GM12891 (cell line): ENCODE measurements around the gene RRBP1.

Experiments used
- POLR2A ChIP-seq: IDR thresholded peaks from 2 replicates; pipeline ENCODE4 v1.6.1; 2011; ENCODE audit warnings: low read depth, low read length, control low read depth
- POLR2AphosphoS5 ChIP-seq: IDR thresholded peaks from 2 replicates; pipeline ENCODE4 v1.6.1; 2011; ENCODE audit warnings: low read depth, low read length, control low read depth

GRCh38 chr20:17565169-17565845 is 116.7 kb downstream of the RRBP1 start:
- TF ChIP-seq POLR2A: no peak
- TF ChIP-seq POLR2AphosphoS5: no peak
